ENCODE data around the gene PRTFDC1.
"Not testable (repeated sequence)": the region's sequence is repeated elsewhere in the genome, so short reads cannot be mapped to it uniquely, and the experiment has no call there.

- TF ChIP-seq CTCF (IDR thresholded peaks at IDR 0.05); POLR2A (IDR thresholded peaks at IDR 0.05); POLR2AphosphoS5 (IDR thresholded peaks at IDR 0.05; ENCODE audit: insufficient read depth in 1 of 2, low read depth in 1 of 2): not testable (repeated sequence)
Measured at GRCh38 chr10:24957624-24958051, 5.2 kb upstream of the PRTFDC1 start.
